ENCODE measurements around the gene CYB5R4. TPM values are rescaled to one million over a fixed set of nuclear protein-coding genes. Genes with fewer than 3 reads are reported as not detected.
A peak's percentile ranks its signal among the peaks of the same experiment; 100 is the strongest.

The CYB5R4 gene
- total RNA-seq, 4 donors from 2014 or later = 8.5 to 13.2 (median 10.2) TPM

DNA sequence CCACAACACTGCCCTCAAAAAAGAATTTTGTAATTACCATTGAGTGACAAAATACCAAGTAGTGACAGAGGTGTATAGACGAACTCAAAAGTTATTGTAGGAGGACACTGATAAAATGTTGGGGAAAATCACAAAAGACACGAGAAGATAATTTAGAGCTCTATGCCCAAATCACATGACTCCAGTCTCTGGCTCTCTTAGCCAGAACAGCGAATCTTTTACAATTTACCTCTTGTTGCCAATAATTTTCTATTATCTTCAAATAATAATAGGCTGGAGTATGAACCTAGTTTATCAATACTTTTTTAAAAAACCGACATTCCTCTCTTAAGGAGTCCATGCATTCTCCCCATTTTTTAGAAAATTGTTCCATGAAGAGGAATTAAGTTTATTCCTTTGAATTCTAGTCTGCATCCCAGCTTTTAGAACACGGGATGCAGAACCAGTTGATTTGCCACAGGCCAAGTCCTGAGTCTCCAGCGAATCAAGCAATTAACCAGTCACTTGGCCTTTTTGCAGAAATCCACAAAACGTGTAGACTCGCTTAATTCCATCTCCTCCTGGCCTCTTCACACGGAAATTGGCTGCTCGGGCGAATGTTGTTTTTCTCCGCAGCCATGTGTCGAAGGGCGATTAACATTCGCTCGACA lies 6.8 kb upstream of the CYB5R4 start:
- H3K36me3 ChIP-seq = no peaks in the 10 kb centered on the region
- H3K9me3 ChIP-seq = no peaks in the 10 kb centered on the region
- ATAC-seq = no peak
- peaks cover 4 to 5% of the 10 kb centered on the region in 2 donors for H3K4me1 ChIP-seq
- peaks cover 22 to 37% (median 35%) of the 10 kb centered on the region in 3 donors for H3K27me3 ChIP-seq
- H3K4me3 ChIP-seq = peak overlapping the region; percentile 35 to 56 (median 50)
- in situ Hi-C loops (cut with MboI; ENCODE audit: low sequenced_read_pairs in 4 of 4) = no loop called here
- H3K27ac ChIP-seq = no peak overlapping the region
- no peak for DNase-seq
- intact Hi-C loops (cut with DNase I; ENCODE audit: low total_unique reads) = no loop called here
- no peak for TF ChIP-seq POLR2A (IDR thresholded peaks at IDR 0.05)
- TF ChIP-seq, protein P1, sequence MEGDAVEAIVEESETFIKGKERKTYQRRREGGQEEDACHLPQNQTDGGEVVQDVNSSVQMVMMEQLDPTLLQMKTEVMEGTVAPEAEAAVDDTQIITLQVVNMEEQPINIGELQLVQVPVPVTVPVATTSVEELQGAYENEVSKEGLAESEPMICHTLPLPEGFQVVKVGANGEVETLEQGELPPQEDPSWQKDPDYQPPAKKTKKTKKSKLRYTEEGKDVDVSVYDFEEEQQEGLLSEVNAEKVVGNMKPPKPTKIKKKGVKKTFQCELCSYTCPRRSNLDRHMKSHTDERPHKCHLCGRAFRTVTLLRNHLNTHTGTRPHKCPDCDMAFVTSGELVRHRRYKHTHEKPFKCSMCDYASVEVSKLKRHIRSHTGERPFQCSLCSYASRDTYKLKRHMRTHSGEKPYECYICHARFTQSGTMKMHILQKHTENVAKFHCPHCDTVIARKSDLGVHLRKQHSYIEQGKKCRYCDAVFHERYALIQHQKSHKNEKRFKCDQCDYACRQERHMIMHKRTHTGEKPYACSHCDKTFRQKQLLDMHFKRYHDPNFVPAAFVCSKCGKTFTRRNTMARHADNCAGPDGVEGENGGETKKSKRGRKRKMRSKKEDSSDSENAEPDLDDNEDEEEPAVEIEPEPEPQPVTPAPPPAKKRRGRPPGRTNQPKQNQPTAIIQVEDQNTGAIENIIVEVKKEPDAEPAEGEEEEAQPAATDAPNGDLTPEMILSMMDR (IDR thresholded peaks at IDR 0.05 in 4 of 5, conservative IDR thresholded peaks at IDR 0.05 in 1 of 5) = no peak

DNA sequence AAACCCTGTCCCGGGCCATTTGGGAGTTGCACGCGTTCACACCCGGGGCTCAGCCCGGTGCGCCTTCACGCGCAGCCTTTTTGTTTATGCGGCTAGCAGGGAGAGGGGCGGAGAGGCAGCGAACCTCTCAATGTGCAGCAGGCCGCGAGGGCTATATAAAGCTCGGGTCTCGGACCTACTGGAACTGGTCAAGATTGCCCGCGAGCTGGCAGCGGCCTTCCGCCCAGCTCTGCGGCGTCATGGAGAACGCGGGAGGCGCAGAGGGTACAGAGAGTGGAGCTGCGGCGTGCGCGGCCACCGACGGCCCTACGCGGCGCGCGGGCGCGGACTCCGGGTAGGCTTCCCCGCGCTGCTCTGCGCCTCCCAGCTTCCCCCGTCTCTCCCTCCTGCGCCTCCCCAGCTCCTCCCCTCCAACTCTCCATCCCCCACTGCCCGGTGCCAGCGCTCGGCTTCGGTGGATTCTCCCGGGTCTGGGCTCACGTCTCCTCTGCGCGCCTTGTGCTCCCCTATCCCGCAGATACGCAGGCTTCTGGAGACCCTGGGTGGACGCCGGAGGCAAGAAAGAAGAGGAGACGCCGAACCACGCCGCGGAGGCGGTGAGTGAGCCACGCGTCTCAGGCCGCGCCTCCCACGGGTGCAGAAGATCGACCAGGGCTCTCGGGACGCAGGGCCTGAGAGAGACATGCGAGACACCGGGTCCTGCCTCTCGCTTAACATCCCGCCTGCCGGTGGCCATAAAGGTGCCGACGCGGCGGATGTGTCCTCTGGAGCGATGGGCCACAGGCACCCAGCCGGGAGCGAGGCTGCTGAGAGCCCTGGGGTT lies 6.1 kb upstream of the CYB5R4 start, which contains the start of gene RIPPLY2:
TSS of gene RIPPLY2 (plus strand) at position 183 of the 823 bp plus-strand sequence. CDS start at position 240, 57 bp downstream.
- Histone ChIP-seq H3K36me3 (no peaks in the 10 kb centered on the region), H3K4me1 (peaks cover 4 to 5% of the 10 kb centered on the region in 2 donors), H3K27ac (no peak within 1 kb of the TSS), H3K27me3 (peaks cover 22 to 37% (median 35%) of the 10 kb centered on the region in 3 donors), H3K9me3 (no peaks in the 10 kb centered on the region), H3K4me3 (peak within 1 kb of the TSS; percentile 35 to 56 (median 50))
- ATAC-seq = no peak
- no peak for DNase-seq
- TF ChIP-seq, protein P1 (IDR thresholded peaks at IDR 0.05 in 4 of 5, conservative IDR thresholded peaks at IDR 0.05 in 1 of 5) = no peak
- TF ChIP-seq POLR2A (IDR thresholded peaks at IDR 0.05) = no peak
- intact Hi-C loops (cut with DNase I; ENCODE audit: low total_unique reads) = no loop called here
- in situ Hi-C loops (cut with MboI; ENCODE audit: low sequenced_read_pairs in 4 of 4) = no loop called here

DNA sequence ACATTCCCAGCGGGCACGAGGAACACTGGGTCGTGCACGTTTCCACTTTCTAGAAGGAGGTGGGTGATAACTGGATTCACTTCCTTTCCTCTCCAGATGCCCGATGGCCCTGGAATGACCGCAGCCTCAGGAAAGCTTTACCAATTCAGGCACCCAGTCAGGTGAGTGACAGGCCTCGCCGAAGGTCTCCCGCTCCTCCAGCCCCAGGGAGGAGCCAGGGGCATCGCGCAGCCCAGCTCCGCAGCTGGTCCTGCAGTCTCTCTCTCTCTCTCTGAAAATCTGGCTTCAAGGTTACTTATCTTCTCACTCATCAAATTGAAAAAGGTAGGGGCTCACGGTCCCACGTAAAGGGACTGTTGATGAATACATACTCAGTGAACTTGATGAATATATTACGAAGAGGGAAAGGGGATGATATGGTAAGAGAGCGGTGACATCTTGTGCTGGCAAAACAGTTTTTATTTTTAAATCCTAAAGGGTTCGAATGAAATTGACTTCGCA lies 5.4 kb upstream of the CYB5R4 start:
- H3K27ac ChIP-seq = no peak overlapping the region
- no peak for ATAC-seq
- H3K27me3 ChIP-seq = peaks cover 22 to 37% (median 35%) of the 10 kb centered on the region in 3 donors
- no peaks in the 10 kb centered on the region for H3K36me3 ChIP-seq
- TF ChIP-seq, protein P1 (IDR thresholded peaks at IDR 0.05 in 4 of 5, conservative IDR thresholded peaks at IDR 0.05 in 1 of 5) = no peak
- peaks cover 10% of the 10 kb centered on the region in 2 donors for H3K4me1 ChIP-seq
- intact Hi-C loops (cut with DNase I; ENCODE audit: low total_unique reads) = no loop called here
- in situ Hi-C loops (cut with MboI; ENCODE audit: low sequenced_read_pairs in 4 of 4) = no loop called here
- DNase-seq = no peak
- H3K4me3 ChIP-seq = peak overlapping the region in 3 of 4 donors; percentile 46 to 56 (median 53)
- no peaks in the 10 kb centered on the region for H3K9me3 ChIP-seq

- no peak overlapping the region for H3K27ac ChIP-seq
- intact Hi-C loops (cut with DNase I; ENCODE audit: low total_unique reads) = no loop called here
- in situ Hi-C loops (cut with MboI; ENCODE audit: low sequenced_read_pairs in 4 of 4) = no loop called here
- H3K4me1 ChIP-seq = peaks cover 10 to 12% of the 10 kb centered on the region in 2 donors
- H3K9me3 ChIP-seq = no peaks in the 10 kb centered on the region
- ATAC-seq (no peak), DNase-seq (no peak)
- no peak overlapping the region for H3K4me3 ChIP-seq
- H3K27me3 ChIP-seq = peaks cover 22 to 37% (median 35%) of the 10 kb centered on the region in 3 donors
- TF ChIP-seq, protein P1 (IDR thresholded peaks at IDR 0.05 in 4 of 5, conservative IDR thresholded peaks at IDR 0.05 in 1 of 5) = no peak
- no peak for TF ChIP-seq POLR2A (IDR thresholded peaks at IDR 0.05)
- no peaks in the 10 kb centered on the region for H3K36me3 ChIP-seq
These were observed 4.7 kb upstream of the CYB5R4 start for GRCh38 chr6:83854766-83855165.

All from gastrocnemius medialis (tissue), 4 donors.